ENCODE results near the gene FYCO1. TPM values are rescaled to one million over a fixed set of nuclear protein-coding genes. Genes with fewer than 3 reads are reported as not detected.
"Not testable (repeated sequence)": the region's sequence is repeated elsewhere in the genome, so short reads cannot be mapped to it uniquely, and the experiment has no call there.

FYCO1 gene
- 18.5 TPM for total RNA-seq

GRCh38 chr3:45995236-45996192 lies at the start of gene FYCO1:
TSS of gene FYCO1 (minus strand) at chr3:45995824. CDS start at chr3:45984910, 10,914 bp downstream.
- peak; percentile 95 for ATAC-seq

- ATAC-seq, result no peak
These were observed 43.3 kb upstream of the FYCO1 start for GRCh38 chr3:46038916-46039315.

- ATAC-seq, result not testable (repeated sequence)
These were observed 42.4 kb upstream of the FYCO1 start for GRCh38 chr3:46038071-46038470.

- ATAC-seq, result no peak
These were observed 40.6 kb upstream of the FYCO1 start for GRCh38 chr3:46036191-46036590.

- ATAC-seq, result no peak
These were observed 36.1 kb upstream of the FYCO1 start for GRCh38 chr3:46031747-46032146.

- no peak for ATAC-seq
These were observed 35.6 kb upstream of the FYCO1 start for GRCh38 chr3:46031269-46031668.

GRCh38 chr3:46030626-46031025 lies 35.0 kb upstream of the FYCO1 start:
- ATAC-seq, result peak; percentile 13

- ATAC-seq, result no peak
These were observed 34.4 kb upstream of the FYCO1 start for GRCh38 chr3:46029953-46030543.

- ATAC-seq, result no peak
These were observed 32.2 kb upstream of the FYCO1 start for GRCh38 chr3:46027736-46028397.

GRCh38 chr3:46027021-46027705 lies 31.5 kb upstream of the FYCO1 start, which contains the start of gene XCR1:
TSS of gene XCR1 (minus strand) at chr3:46027483. CDS start at chr3:46021947, 5,536 bp downstream.
- peak; percentile 15 for ATAC-seq

GRCh38 chr3:46025139-46025538 lies 29.5 kb upstream of the FYCO1 start:
- ATAC-seq, result no peak

- ATAC-seq, result no peak
These were observed 28.5 kb upstream of the FYCO1 start for GRCh38 chr3:46024131-46024530.

- no peak for ATAC-seq
These were observed 27.5 kb upstream of the FYCO1 start for GRCh38 chr3:46022909-46023785.

GRCh38 chr3:46021516-46021915 lies 25.9 kb upstream of the FYCO1 start:
- no peak for ATAC-seq

- no peak for ATAC-seq
These were observed 25.3 kb upstream of the FYCO1 start for GRCh38 chr3:46020766-46021510.

- ATAC-seq, result no peak
These were observed 24.1 kb upstream of the FYCO1 start for GRCh38 chr3:46019707-46020106.

GRCh38 chr3:46017720-46018119 lies 22.1 kb upstream of the FYCO1 start:
- ATAC-seq, result no peak

GRCh38 chr3:46013316-46014094 lies 17.9 kb upstream of the FYCO1 start:
- ATAC-seq, result no peak

GRCh38 chr3:46012246-46012645 lies 16.6 kb upstream of the FYCO1 start:
- no peak for ATAC-seq

- no peak for ATAC-seq
These were observed 15.0 kb upstream of the FYCO1 start for GRCh38 chr3:46010519-46011113.
